Adrenal gland (tissue), 5 donors: ENCODE measurements around the gene PRDM15.

Experiments
- POLR2A ChIP-seq, 2 donors: fragments of 450-650 bp; IDR thresholded peaks; one replicate each; pipeline ENCODE4 v1.6.1; 2017; ENCODE audit warnings: antibody characterized with exemption in 2 of 2, mild to moderate bottlenecking in 2 of 2, moderate library complexity in 1 of 2
- TF ChIP-seq, protein P1 (sequence below), 6 experiments: fragments of 450-650 bp in 4 of 6; fragments of 200-600 bp in 2 of 6; sonication (generic) in 1 of 6; IDR thresholded peaks; 1 replicate in 5 of 6; 2 replicates in 1 of 6; pipeline versions ENCODE4 v1.5.1 to v1.8.0; 2016 to 2021; ENCODE audit warnings: antibody characterized with exemption in 6 of 6, mild to moderate bottlenecking in 2 of 6, moderate library complexity in 1 of 6
- donor health status: DM: no; HTN: no; CAD: no.

- TF ChIP-seq POLR2A (IDR thresholded peaks at IDR 0.05) = no peak
- TF ChIP-seq, protein P1, sequence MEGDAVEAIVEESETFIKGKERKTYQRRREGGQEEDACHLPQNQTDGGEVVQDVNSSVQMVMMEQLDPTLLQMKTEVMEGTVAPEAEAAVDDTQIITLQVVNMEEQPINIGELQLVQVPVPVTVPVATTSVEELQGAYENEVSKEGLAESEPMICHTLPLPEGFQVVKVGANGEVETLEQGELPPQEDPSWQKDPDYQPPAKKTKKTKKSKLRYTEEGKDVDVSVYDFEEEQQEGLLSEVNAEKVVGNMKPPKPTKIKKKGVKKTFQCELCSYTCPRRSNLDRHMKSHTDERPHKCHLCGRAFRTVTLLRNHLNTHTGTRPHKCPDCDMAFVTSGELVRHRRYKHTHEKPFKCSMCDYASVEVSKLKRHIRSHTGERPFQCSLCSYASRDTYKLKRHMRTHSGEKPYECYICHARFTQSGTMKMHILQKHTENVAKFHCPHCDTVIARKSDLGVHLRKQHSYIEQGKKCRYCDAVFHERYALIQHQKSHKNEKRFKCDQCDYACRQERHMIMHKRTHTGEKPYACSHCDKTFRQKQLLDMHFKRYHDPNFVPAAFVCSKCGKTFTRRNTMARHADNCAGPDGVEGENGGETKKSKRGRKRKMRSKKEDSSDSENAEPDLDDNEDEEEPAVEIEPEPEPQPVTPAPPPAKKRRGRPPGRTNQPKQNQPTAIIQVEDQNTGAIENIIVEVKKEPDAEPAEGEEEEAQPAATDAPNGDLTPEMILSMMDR (IDR thresholded peaks at IDR 0.05) = no peak
These were observed 26.8 kb downstream of the PRDM15 start for GRCh38 chr21:41852151-41852928.
